PC-3 (cell line): ENCODE results near the gene SOCS2.

Source experiments
- CTCF ChIP-seq: fragments of 300-600 bp; sonication (generic); conservative IDR thresholded peaks from 2 replicates; pipeline ENCODE4 v1.5.1; 2017; ENCODE audit warnings: antibody characterized with exemption, low read depth, mild to moderate bottlenecking, low read length
- EZH2 ChIP-seq: fragments of 300-600 bp; sonication (generic); IDR thresholded peaks from one replicate; pipeline ENCODE4 v1.6.1; 2017; ENCODE audit warnings: antibody characterized with exemption, mild to moderate bottlenecking, low read length; ENCODE audit not compliant: unreplicated experiment
- EZH2phosphoT487 ChIP-seq: fragments of 300-600 bp; sonication (generic); IDR thresholded peaks from 2 replicates; pipeline ENCODE4 v1.6.1; 2018; ENCODE audit warnings: mild to moderate bottlenecking, antibody characterized with exemption, low read length, borderline replicate concordance

- TF ChIP-seq CTCF (no peak), EZH2 (no peak), EZH2phosphoT487 (no peak)
Observed at GRCh38 chr12:93578221-93578620, 5.7 kb downstream of the SOCS2 start.
